Thoracic aorta (tissue), 2 donors: ENCODE results near the gene C19orf25. TPM values are rescaled to one million over a fixed set of nuclear protein-coding genes. Genes with fewer than 3 reads are reported as not detected.

Source experiments
- ATAC-seq: fragments of 150-250 bp; one replicate; pipeline ENCODE4 v1.8.0; 2017; ENCODE audit warnings: low read depth; ENCODE audit not compliant: insufficient number of reproducible peaks, low FRiP score
- DNase-seq: peaks from one replicate; pipeline ENCODE4 v3.0.0-alpha.2; 2020; ENCODE audit warnings: low spot score
- H3K27ac ChIP-seq, 2 donors: fragments of 200-600 bp; sonication (generic); 1 replicate in 1 of 2; 2 replicates in 1 of 2; pipeline ENCODE4 v1.5.1; 2016; ENCODE audit warnings: mild to moderate bottlenecking in 2 of 2, moderate library complexity in 2 of 2
- H3K27me3 ChIP-seq: fragments of 200-600 bp; sonication (generic); replicated peaks from 2 replicates; pipeline ENCODE4 v1.6.0; 2016; ENCODE audit warnings: mild to moderate bottlenecking; ENCODE audit not compliant: insufficient read depth
- H3K36me3 ChIP-seq: fragments of 200-600 bp; sonication (generic); one replicate; pipeline ENCODE4 v1.5.1; 2016
- H3K4me1 ChIP-seq, 2 donors: fragments of 200-600 bp; sonication (generic); 1 replicate in 1 of 2; 2 replicates in 1 of 2; pipeline versions ENCODE4 v1.5.1 to v1.6.0; 2016; ENCODE audit warnings: low read depth in 2 of 2, mild to moderate bottlenecking in 1 of 2; ENCODE audit not compliant: control insufficient read depth in 1 of 2
- H3K4me3 ChIP-seq: fragments of 200-600 bp; sonication (generic); 2 replicates; pipeline ENCODE4 v1.5.1; 2016; ENCODE audit warnings: mild to moderate bottlenecking
- H3K9me3 ChIP-seq: fragments of 200-600 bp; sonication (generic); 2 replicates; pipeline ENCODE4 v1.5.1; 2016
- total RNA-seq, 2 donors: library from RNA; depleted of rRNA; stranded (reverse); fragments of >200 nt; gene quantifications; one replicate each; pipeline versions ENCODE4 v1.1.0 to v1.2.3, GENCODE V29; 2016
- TF ChIP-seq, protein P1 (sequence below): fragments of 200-600 bp; sonication (generic); IDR thresholded peaks from one replicate; pipeline ENCODE4 v1.5.1; 2019; ENCODE audit warnings: antibody characterized with exemption

Gene C19orf25
- total RNA-seq, 2 donors from 2014 or later: 28.6 to 54.6 TPM

DNA sequence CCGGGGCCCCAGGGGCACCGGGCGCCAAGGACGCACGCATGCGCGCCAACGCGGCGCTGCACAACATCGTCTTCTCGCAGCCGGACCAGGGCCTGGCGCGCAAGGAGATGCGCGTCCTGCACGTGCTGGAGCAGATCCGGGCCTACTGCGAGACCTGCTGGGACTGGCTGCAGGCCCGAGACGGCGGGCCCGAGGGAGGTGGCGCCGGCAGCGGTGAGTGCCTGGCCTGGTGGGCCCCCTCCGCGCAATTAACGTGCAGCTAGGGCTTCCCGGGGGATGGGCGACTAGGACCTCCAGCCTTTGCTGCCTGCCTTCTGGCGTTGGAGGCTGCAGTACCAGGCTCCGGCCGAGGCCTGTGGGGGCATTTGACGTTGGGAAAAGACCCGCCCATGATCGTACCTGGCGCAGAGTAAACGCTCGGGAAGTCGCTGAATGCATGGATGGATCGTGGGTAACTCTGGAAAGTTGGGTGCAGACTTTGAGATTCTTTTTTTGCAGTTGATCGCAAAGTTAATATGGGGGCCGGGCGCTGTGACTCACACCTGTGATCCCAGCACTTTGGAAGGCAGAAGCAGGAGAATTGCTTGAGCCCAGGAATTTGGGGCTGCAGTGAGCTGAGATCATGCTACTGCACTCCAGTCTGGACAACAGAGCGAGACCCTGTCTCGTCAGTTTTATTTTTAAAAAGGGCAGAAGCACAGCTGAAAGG lies 21.8 kb downstream of the C19orf25 start:
- no peak for ATAC-seq
- no peaks in the 10 kb centered on the region for H3K9me3 ChIP-seq

DNA sequence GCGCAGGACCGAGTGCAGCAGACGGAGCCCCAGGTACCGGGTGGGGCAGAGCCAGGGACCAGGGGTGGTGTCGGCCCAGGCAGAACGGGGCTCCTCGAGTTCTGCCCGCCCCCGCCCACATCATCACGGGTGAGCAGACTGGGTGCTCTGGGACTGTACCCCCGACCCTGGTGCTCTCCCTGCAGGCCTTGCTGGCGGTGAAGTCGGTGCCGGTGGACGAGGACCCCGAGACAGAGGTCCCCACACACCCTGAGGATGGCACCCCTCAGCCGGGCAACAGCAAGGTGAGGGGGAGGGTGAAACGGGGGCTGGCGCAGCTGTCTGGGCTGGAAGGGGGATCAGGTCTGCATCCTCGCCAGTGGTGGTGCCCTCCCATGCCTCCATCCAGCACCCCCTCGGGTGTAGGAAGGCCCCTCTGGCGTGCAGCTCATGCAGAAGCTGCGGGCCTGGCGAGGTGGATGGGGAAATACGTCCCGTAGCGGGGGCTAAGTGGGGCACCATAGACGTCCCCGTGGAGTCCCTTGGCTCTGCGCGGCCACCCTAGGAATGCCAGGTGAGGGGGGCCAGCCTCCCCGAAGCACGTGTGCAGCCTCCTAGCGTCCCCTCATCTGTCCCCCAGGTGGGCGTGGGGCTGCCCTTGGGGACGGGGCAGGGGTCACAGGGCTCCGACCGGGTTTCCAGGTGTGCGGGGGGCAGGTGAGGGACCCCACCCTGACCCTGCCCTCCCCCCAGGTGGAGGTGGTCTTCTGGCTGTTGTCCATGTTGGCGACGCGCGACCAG lies 22.7 kb downstream of the C19orf25 start:
- peaks cover 5% of the 10 kb centered on the region for H3K36me3 ChIP-seq
- no peak overlapping the region for H3K4me3 ChIP-seq
- no peak for DNase-seq
- H3K27ac ChIP-seq: no peak overlapping the region
- H3K9me3 ChIP-seq: no peaks in the 10 kb centered on the region
- H3K27me3 ChIP-seq: no peaks in the 10 kb centered on the region
- no peak for ATAC-seq
- TF ChIP-seq, protein P1, sequence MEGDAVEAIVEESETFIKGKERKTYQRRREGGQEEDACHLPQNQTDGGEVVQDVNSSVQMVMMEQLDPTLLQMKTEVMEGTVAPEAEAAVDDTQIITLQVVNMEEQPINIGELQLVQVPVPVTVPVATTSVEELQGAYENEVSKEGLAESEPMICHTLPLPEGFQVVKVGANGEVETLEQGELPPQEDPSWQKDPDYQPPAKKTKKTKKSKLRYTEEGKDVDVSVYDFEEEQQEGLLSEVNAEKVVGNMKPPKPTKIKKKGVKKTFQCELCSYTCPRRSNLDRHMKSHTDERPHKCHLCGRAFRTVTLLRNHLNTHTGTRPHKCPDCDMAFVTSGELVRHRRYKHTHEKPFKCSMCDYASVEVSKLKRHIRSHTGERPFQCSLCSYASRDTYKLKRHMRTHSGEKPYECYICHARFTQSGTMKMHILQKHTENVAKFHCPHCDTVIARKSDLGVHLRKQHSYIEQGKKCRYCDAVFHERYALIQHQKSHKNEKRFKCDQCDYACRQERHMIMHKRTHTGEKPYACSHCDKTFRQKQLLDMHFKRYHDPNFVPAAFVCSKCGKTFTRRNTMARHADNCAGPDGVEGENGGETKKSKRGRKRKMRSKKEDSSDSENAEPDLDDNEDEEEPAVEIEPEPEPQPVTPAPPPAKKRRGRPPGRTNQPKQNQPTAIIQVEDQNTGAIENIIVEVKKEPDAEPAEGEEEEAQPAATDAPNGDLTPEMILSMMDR: no peak
- H3K4me1 ChIP-seq: peaks cover 10 to 36% of the 10 kb centered on the region in 2 donors

More for the DNA sequence above, 21.8 kb downstream of the C19orf25 start:
- no peak for DNase-seq
- Histone ChIP-seq H3K27ac (no peak overlapping the region), H3K4me3 (no peak overlapping the region), H3K4me1 (peaks cover 10 to 35% of the 10 kb centered on the region in 2 donors), H3K27me3 (no peaks in the 10 kb centered on the region), H3K36me3 (peaks cover 5% of the 10 kb centered on the region)
- TF ChIP-seq, protein P1: no peak

DNA sequence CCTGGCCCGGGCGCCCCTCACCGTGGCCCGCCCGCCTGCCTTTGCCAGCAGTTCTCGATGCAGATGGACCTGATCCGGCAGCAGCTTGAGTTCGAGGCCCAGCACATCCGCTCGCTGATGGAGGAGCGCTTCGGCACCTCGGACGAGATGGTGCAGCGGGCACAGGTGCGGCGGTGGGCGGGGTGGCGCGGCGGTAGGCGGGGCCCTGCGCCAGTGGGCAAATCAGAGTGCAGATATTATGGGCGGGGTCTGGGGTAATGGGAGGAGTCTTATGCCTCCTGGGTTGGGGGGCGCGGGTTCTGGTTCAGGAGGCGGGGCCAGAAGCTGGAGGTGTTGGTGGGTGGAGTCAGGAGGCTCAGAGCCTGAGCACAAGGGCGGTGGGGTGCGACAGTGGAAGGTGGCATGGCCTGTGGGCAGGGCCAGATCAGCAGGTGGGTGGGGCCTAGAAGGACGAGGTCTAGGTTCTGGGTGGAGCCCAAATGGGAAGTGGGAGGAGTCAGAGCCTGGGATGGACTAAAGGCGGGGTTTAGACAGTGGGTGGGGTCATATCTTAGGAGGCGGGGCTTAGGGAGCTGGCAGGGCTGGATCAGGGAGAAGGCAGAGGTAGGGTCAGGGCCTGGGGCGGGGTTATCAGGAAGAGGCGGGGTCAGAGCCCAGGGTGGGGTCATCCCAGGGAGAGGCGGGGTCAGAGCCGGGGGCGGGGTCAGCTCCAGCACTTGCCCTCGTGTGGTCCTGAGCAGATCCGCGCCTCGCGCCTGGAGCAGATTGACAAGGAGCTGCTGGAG lies 23.5 kb downstream of the C19orf25 start:
- no peak for ATAC-seq
- peak; percentile 14 for DNase-seq
- H3K36me3 ChIP-seq: no peaks in the 10 kb centered on the region
- peaks cover 10 to 36% of the 10 kb centered on the region in 2 donors for H3K4me1 ChIP-seq
- TF ChIP-seq, protein P1: no peak
- H3K27ac ChIP-seq: no peak overlapping the region
- no peak overlapping the region for H3K4me3 ChIP-seq
- H3K9me3 ChIP-seq: no peaks in the 10 kb centered on the region
- peaks cover 6% of the 10 kb centered on the region for H3K27me3 ChIP-seq

DNA sequence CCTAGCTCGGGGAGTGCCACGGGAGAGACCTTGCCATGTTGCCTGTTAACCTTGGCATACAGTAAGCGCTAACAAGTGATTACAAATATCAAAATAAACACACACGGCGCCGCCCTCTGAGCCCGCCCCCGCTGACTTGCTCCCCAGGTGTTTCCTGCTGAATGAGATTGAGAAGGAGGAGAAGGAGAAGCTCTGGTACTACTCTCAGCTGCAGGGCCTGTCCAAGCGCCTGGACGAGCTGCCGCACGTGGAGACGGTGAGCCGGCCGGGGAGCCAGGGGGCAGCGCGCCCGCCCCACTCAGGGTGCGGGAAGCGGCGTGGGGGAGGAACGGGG lies 24.0 kb downstream of the C19orf25 start:
- ATAC-seq (no peak), DNase-seq (no peak)
- Histone ChIP-seq H3K27me3 (peaks cover 12% of the 10 kb centered on the region), H3K4me3 (no peak overlapping the region), H3K27ac (no peak overlapping the region), H3K36me3 (no peaks in the 10 kb centered on the region), H3K4me1 (peaks cover 10 to 36% of the 10 kb centered on the region in 2 donors), H3K9me3 (no peaks in the 10 kb centered on the region)
- TF ChIP-seq, protein P1: no peak
